ENCODE data around the gene MDC1.

MDC1 gene

GRCh38 chr6:30685157-30686008 lies 31.7 kb downstream of the MDC1 start:
- TF ChIP-seq, protein P1, sequence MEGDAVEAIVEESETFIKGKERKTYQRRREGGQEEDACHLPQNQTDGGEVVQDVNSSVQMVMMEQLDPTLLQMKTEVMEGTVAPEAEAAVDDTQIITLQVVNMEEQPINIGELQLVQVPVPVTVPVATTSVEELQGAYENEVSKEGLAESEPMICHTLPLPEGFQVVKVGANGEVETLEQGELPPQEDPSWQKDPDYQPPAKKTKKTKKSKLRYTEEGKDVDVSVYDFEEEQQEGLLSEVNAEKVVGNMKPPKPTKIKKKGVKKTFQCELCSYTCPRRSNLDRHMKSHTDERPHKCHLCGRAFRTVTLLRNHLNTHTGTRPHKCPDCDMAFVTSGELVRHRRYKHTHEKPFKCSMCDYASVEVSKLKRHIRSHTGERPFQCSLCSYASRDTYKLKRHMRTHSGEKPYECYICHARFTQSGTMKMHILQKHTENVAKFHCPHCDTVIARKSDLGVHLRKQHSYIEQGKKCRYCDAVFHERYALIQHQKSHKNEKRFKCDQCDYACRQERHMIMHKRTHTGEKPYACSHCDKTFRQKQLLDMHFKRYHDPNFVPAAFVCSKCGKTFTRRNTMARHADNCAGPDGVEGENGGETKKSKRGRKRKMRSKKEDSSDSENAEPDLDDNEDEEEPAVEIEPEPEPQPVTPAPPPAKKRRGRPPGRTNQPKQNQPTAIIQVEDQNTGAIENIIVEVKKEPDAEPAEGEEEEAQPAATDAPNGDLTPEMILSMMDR (conservative IDR thresholded peaks at IDR 0.05; ENCODE audit: low read length) = peak; percentile 46
- H3K4me3 ChIP-seq (ENCODE audit: low read length) = peak overlapping the region; percentile 93

GRCh38 chr6:30684386-30685156 lies 32.5 kb downstream of the MDC1 start:
- TF ChIP-seq, protein P1 (conservative IDR thresholded peaks at IDR 0.05; ENCODE audit: low read length) = no peak
- H3K4me3 ChIP-seq (ENCODE audit: low read length) = peak overlapping the region; percentile 93
- peak; percentile 31 for DNase-seq (ENCODE audit: low read depth)

More at GRCh38 chr6:30685157-30686008, 31.7 kb downstream of the MDC1 start:
- DNase-seq (ENCODE audit: low read depth) = no peak

GRCh38 chr6:30683980-30684338 lies 33.1 kb downstream of the MDC1 start:
- TF ChIP-seq, protein P1 (conservative IDR thresholded peaks at IDR 0.05; ENCODE audit: low read length) = no peak
- DNase-seq (ENCODE audit: low read depth) = no peak
- peak overlapping the region; percentile 93 for H3K4me3 ChIP-seq (ENCODE audit: low read length)

DNA sequence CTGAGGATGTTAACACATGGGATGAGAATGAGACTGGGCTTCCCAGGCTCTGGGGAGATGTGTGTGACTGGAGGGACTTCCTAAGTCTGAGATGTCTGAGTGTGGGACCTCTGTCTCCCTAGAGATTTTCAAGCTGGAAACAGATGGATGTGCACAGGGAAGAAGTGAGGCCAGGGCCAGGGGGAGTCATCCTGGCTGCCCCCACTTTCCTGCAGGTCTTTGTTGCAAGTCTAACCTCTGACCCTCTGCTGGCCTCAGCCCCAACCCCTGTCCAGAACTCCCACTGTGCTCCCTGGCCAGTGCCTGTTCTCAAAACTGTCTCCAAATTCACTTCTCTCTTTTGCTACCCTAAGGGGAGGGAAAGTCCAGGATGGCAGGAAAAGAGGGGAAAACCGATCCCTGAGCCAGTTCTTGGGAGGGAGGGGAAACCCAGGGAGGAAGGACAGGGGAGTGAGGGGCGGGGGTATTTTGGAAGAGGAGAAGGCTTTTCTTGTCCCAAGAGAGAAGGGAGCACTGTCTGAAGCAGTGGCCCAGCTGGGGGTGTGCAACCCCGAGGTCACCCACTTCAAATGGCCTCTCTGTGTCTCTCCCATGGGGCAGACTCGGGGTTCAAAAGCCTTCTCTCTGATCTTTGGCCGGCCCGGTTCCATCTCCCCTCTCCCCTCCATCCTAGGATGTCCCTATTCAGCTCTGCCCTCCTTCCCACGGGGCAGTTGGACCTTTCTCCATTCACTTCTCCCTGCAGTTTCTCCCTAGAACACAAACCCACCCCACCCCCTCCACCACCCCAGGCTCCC lies 33.7 kb downstream of the MDC1 start:
- DNase-seq (ENCODE audit: low read depth) = no peak
- TF ChIP-seq, protein P1 (conservative IDR thresholded peaks at IDR 0.05; ENCODE audit: low read length) = no peak
- peak overlapping the region; percentile 93 for H3K4me3 ChIP-seq (ENCODE audit: low read length)

DNA sequence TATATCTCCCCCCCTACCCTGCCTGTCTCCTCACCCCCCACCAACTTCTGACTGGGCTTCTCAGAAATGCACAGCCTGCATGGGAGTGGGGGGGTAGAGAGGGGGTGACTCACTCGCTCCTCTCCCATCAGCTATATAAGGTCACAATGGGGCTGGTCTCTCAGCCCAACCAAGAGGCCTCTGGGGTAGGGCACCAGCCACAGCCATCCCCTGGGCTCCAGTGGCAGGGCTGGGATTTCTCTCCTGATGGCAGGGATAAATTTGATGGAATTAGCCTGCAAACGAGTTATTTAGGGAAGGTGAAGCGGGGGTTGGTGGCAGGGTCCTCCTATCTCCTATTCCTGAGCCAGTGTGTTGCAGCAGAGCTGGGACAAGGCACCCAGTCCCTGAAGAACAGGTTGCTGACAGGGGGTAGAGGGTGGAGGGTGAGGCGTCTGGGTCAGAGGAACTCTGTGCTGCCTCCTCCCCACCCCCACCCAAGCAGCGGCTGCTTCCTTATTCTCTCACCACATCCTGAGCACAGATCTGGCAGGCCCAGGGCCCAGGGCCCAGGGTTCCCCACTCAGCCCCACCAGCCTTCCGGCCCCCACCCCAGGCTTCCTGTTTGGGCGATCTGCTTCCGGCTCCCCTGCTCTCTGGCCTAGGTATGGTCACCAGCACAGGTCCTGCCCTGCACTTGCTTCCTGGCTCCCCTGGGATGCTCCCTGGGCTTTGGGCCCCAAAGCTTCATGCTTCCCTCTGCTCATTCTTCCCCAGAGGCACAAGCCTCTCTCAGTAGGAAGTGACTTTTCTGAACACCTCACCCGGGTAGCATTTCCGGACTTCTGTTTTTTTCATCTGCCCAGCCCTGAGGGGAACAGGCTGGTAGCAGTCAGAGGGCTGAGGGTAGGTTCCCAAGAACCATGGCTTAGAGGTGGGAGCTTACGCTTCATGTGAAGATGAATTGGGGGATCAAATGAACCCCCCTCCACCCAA lies 34.7 kb downstream of the MDC1 start:
- H3K4me3 ChIP-seq (ENCODE audit: low read length) = peak overlapping the region; percentile 93
- TF ChIP-seq, protein P1 (conservative IDR thresholded peaks at IDR 0.05; ENCODE audit: low read length) = no peak
- peak; percentile 87 for DNase-seq (ENCODE audit: low read depth)

DNA sequence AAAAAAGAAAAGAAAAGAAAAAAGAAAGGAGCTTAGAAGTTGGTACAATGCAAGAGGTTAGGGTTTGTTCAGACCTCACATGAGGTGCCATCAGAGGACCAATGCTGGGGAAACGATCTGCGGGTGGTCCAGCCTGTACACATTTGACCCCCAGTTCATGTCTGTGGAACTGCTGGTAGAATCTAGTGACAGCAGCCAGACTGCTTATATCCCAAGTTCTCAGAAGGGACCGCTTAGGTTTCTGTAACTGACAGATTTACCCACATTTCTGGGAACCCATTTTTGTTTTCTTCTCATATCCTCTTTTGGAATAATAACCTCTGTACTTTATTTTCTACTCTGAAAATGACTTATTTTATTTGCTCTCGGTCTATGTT lies 35.3 kb downstream of the MDC1 start:
- peak overlapping the region; percentile 93 for H3K4me3 ChIP-seq (ENCODE audit: low read length)
- DNase-seq (ENCODE audit: low read depth) = no peak
- TF ChIP-seq, protein P1 (conservative IDR thresholded peaks at IDR 0.05; ENCODE audit: low read length) = no peak
